Karpas-422 (cell line): ENCODE results near the gene PTGES2. TPM values are rescaled to one million over a fixed set of nuclear protein-coding genes. Genes with fewer than 3 reads are reported as not detected.

Source experiments
- total RNA-seq: library from RNA; depleted of rRNA; stranded (reverse); fragments of >200 nt; shearing (Covaris generic); gene quantifications from 2 replicates; pipeline ENCODE4 v1.2.3, GENCODE V29; 2014; ENCODE audit warnings: low replicate concordance; rRNA removed

PTGES2 gene
- total RNA-seq, 1 experiment from 2014 or later: 68.4 TPM

Other genes starting within 250 kb of the PTGES2 start
- 21.7 and 55.7 TPM in 2 replicates for gene ST6GALNAC6, start 228.1 kb downstream of the PTGES2 start, total RNA-seq
- 23.5 and 41.6 TPM in 2 replicates for gene ST6GALNAC4, start 210.7 kb downstream of the PTGES2 start, total RNA-seq
- 2.7 and 3.1 TPM in 2 replicates for gene PIP5KL1, start 197.0 kb downstream of the PTGES2 start, total RNA-seq
- gene DPM2, start 189.9 kb downstream of the PTGES2 start, total RNA-seq: 21.5 and 34.4 TPM in 2 replicates
- gene EEIG1, start 146.7 kb downstream of the PTGES2 start, total RNA-seq: 6.9 and 10.1 TPM in 2 replicates
- 7.3 and 13.9 TPM in 2 replicates for gene NAIF1, start 60.4 kb downstream of the PTGES2 start, total RNA-seq
- gene SLC25A25, start 59.5 kb downstream of the PTGES2 start, total RNA-seq: 4.1 and 12.7 TPM in 2 replicates
- not detected in 2 replicates for gene LCN2, start 21.7 kb upstream of the PTGES2 start, total RNA-seq
- 154 and 209 TPM in 2 replicates for gene BBLN, start 32.5 kb upstream of the PTGES2 start, total RNA-seq
- gene CIZ1, start 63.8 kb upstream of the PTGES2 start, total RNA-seq: 62.7 and 84.0 TPM in 2 replicates
- gene DNM1, start 75.7 kb upstream of the PTGES2 start, total RNA-seq: 0.65 and 5.0 TPM in 2 replicates
- gene GOLGA2, start 148.3 kb upstream of the PTGES2 start, total RNA-seq: 16.2 and 75.3 TPM in 2 replicates
- gene SWI5, start 148.5 kb upstream of the PTGES2 start, total RNA-seq: 34.5 and 37.6 TPM in 2 replicates
- gene TRUB2, start 194.7 kb upstream of the PTGES2 start, total RNA-seq: 20.8 and 28.2 TPM in 2 replicates
- 28.3 and 40.1 TPM in 2 replicates for gene COQ4, start 195.1 kb upstream of the PTGES2 start, total RNA-seq
- 18.5 and 24.4 TPM in 2 replicates for gene SLC27A4, start 212.8 kb upstream of the PTGES2 start, total RNA-seq
- gene URM1, start 243.6 kb upstream of the PTGES2 start, total RNA-seq: 22.7 and 33.4 TPM in 2 replicates